ENCODE measurements around the gene PARD3.
"Not testable (repeated sequence)": the region's sequence is repeated elsewhere in the genome, so short reads cannot be mapped to it uniquely, and the experiment has no call there.

Gene PARD3

GRCh38 chr10:34079702-34080484 is 735.2 kb downstream of the PARD3 start:
- DNase-seq: no peak

- DNase-seq: no peak
These were observed 736.2 kb downstream of the PARD3 start for GRCh38 chr10:34078745-34079470.

DNA sequence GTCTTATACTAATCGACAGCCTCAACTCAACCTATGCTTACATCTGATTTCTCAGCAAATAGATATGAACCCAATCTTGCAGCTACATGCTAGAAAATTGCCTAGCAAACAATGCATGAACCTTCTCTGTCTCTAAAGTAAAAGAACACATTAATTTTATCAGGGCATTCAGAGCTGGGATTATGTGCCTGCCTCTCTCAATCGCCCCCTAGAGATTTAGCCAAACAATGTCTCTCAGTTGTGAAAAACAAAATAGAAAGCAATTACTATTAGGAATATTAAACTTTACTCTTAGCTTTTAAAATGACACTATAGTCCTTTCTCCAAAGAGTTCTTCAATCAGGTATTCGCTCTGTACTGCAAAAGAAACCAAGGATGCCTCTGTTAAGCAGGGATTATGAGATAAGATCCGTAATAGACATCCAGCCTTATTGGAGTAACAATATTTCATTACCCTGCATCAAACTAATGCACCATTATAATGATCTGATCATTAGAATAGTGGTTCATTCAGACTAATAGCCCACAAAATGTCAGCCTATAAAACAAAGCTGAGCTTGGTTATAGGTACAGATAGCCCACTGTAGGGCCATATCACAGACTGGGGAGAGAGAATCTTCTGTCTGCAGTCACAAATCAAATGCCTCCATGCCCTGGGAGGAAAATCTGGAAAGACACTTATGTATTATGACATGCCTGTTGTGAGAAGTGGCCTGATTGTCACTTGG is 736.9 kb downstream of the PARD3 start:
- no peak for DNase-seq

DNA sequence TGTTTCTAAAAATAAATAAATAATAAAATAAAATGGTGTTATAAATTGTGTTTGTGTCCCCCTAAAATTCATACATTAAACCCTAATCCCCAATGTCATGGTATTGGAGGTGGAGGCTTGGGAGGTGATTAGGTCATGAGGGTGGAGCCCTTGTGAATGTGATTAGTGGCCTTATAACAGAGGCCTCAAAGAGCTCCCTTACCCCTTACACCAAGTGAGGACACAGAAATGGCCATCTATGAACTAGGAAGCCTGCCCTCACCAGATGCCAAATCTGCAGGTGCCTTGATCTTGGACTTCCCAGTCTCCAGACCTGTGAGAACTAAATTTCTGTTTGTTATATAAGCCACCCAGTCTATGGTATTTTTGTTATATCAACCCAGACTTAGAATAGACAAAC is 738.7 kb downstream of the PARD3 start:
- DNase-seq: no peak

DNA sequence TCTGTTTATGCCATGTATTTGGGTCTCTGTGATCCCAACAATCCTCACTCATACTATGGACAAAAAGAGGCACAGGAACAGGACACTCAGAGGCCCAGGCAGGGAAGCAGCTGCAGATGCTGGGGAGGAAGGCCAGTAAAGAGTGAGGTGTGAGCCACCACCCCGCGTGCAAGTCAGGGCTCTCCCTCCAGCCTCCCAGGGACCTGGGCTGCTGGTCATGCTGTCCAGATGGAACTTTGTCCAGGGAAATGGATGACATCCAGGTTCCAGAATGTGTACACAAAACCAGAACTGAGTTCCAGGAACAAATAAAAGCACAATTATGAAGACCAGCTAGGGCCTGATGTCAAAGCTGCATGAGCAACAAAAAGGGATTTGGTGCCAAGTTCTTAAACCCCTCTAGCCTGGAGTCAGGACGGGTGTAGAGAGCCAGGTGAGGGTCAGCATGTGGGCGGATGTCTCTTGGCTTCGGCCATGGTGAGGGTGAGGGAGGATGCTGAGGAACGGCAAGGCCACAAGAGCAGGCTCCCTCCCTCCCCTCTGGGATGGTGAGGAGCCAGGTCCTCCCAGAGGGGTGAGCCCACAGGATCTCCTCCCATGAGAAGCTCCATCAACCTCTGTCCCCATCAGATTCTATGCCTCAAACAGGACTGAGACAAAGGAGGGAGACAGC is 739.7 kb downstream of the PARD3 start:
- no peak for DNase-seq

DNA sequence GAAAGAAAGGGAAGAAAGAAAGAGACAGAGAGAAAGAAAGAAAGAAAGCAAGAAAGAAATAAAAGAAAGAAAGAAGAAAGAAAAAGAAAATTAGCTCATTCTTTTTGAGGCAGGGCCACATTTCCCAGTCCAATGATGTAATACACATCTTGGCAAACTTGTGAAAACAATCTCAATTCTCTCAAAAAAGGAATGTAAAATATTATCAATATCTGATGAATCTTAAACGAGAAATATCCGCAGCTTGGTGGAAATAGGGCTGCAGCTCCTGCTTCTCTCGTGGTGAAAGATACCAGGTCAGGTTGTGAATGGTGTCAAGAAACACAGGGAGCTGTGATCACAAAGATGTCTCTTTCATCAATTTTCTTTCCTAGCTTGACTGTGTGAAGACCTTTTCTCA is 741.0 kb downstream of the PARD3 start:
- DNase-seq: no peak

DNA sequence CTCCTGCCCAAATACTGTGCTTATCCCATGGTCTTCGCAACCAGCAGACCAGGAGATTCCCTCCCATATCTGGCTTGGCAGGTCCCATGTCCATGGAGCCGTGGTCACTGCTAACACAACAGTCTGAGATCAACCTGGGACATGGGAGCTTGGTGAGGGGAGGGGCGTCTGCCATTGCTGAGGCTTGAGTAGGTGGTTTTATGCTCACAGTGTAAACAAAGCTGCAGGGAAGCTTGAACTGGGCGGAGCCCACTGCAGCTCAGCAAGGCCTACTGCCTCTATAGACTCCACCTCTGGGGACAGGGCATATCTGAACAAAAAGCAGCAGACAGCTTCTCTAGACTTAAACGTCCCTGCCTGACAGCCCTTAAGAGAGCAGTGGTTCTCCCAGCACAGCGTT is 747.4 kb downstream of the PARD3 start:
- not testable (repeated sequence) for DNase-seq

DNA sequence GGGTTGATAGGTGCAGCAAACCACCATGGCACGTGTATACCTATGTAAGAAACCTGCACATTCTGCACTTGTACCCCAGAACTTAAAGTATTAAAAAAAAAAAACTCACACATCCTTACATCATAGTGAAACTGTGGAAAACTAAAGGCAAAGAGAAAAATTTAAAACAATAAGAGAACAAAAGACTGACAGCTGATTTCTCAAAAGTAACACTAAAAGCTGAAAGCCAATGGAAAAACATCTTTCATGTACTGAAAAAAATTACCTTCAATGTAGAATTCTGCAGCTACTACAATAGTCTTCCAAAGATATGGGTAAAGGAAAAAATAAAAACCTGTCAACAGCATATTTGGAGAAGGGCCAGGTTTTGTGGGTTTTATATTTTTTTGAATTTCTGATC is 751.5 kb downstream of the PARD3 start:
- no peak for DNase-seq

GRCh38 chr10:34061841-34062240 is 753.3 kb downstream of the PARD3 start:
- no peak for DNase-seq
